GM19372 (cell line): ENCODE data around the gene OSBPL2.

Experiments used
- ATAC-seq: cut with Tn5 transposase; IDR thresholded peaks from one replicate; pipeline ENCODE4 v1.9.1; 2021; ENCODE audit warnings: mild to moderate bottlenecking, low read depth, moderate library complexity; ENCODE audit not compliant: unreplicated experiment

OSBPL2 gene

GRCh38 chr20:62232770-62233645 is 5.3 kb upstream of the OSBPL2 start:
- ATAC-seq = no peak

GRCh38 chr20:62233684-62234083 is 4.6 kb upstream of the OSBPL2 start:
- ATAC-seq = no peak

- no peak for ATAC-seq
Observed at GRCh38 chr20:62234339-62234738, 4.0 kb upstream of the OSBPL2 start.

- ATAC-seq = no peak
Observed at GRCh38 chr20:62235001-62235776, 3.1 kb upstream of the OSBPL2 start.

GRCh38 chr20:62235777-62236157 is 2.6 kb upstream of the OSBPL2 start:
- ATAC-seq = no peak

- ATAC-seq = no peak
Observed at GRCh38 chr20:62236200-62236599, 2.1 kb upstream of the OSBPL2 start.

GRCh38 chr20:62236766-62237513 is 1.4 kb upstream of the OSBPL2 start:
- no peak for ATAC-seq

GRCh38 chr20:62237514-62237800 is 864 bp upstream of the OSBPL2 start:
- no peak for ATAC-seq

GRCh38 chr20:62238569-62239277 is 402 bp downstream of the OSBPL2 start:
- no peak for ATAC-seq

GRCh38 chr20:62239278-62239879 is 1.1 kb downstream of the OSBPL2 start:
- no peak for ATAC-seq

GRCh38 chr20:62240020-62240685 is 1.8 kb downstream of the OSBPL2 start:
- no peak for ATAC-seq

GRCh38 chr20:62241506-62241905 is 3.2 kb downstream of the OSBPL2 start:
- no peak for ATAC-seq

- ATAC-seq = no peak
Observed at GRCh38 chr20:62242176-62242575, 3.9 kb downstream of the OSBPL2 start.

GRCh38 chr20:62243106-62243505 is 4.8 kb downstream of the OSBPL2 start:
- ATAC-seq = no peak

- ATAC-seq = no peak
Observed at GRCh38 chr20:62243906-62244515, 5.7 kb downstream of the OSBPL2 start.

- no peak for ATAC-seq
Observed at GRCh38 chr20:62244644-62245108, 6.4 kb downstream of the OSBPL2 start.

GRCh38 chr20:62245911-62246280 is 7.6 kb downstream of the OSBPL2 start:
- no peak for ATAC-seq

- no peak for ATAC-seq
Observed at GRCh38 chr20:62246431-62246830, 8.1 kb downstream of the OSBPL2 start.
